Activated CD4-positive, alpha-beta T cell treated with anti-CD3 and anti-CD28 coated beads, Interleukin-2, amount 10 ng/mL, durations not matched to agents 7 days and 5 days (primary cell): ENCODE measurements around the gene NFATC2. TPM values are rescaled to one million over a fixed set of nuclear protein-coding genes. Genes with fewer than 3 reads are reported as not detected.

Source experiments
- CTCF ChIA-PET: fragments of 350-600 bp; sonication (Branson Sonifier 250); formaldehyde crosslinking; loops from one replicate; lab custom pipeline; 2021; ENCODE audit warnings: antibody characterized with exemption; lab: Charles Lee
- POLR2A ChIA-PET: fragments of 350-600 bp; sonication (Branson Sonifier 250); formaldehyde crosslinking; loops from one replicate; lab custom pipeline; 2021; ENCODE audit warnings: antibody characterized with exemption; lab: Charles Lee
- DNase-seq: peaks from one replicate; pipeline ENCODE4 v3.0.0-alpha.2; 2020
- H3K27ac Mint-ChIP-seq: one replicate; pipeline ENCODE4 v1.8.0; 2021; ENCODE audit warnings: mild to moderate bottlenecking, moderate library complexity, mixed read lengths
- H3K27me3 Mint-ChIP-seq: one replicate; pipeline ENCODE4 v1.8.0; 2021; ENCODE audit warnings: mixed read lengths
- H3K36me3 Mint-ChIP-seq: one replicate; pipeline ENCODE4 v1.8.0; 2021; ENCODE audit warnings: low read depth, mixed read lengths
- H3K4me1 Mint-ChIP-seq: one replicate; pipeline ENCODE4 v1.8.0; 2021; ENCODE audit warnings: mixed read lengths
- H3K4me3 Mint-ChIP-seq: one replicate; pipeline ENCODE4 v1.8.0; 2021; ENCODE audit warnings: mild to moderate bottlenecking, moderate library complexity, mixed read lengths
- H3K9me3 Mint-ChIP-seq: one replicate; pipeline ENCODE4 v1.8.0; 2021; ENCODE audit warnings: mixed read lengths
- total RNA-seq, 2 experiments: library from RNA; stranded (reverse); gene quantifications; one replicate each; pipeline ENCODE4 v1.2.3, GENCODE V29; 2021

The NFATC2 gene
- total RNA-seq, 2 experiments from 2014 or later, result 62.0 to 68.8 TPM

- ChIA-PET CTCF (interaction anchor here (0.6 to 1.4 kb wide), 3 partner anchors 213 to 1365 kb away, joined by 3 to 4 read pairs (median 3); no protein-coding TSS in a partner anchor), POLR2A (no interaction called here)
- H3K27ac Mint-ChIP-seq, result no peak overlapping the region
- H3K4me3 Mint-ChIP-seq, result no peak overlapping the region
- H3K27me3 Mint-ChIP-seq, result no peaks in the 10 kb centered on the region
- DNase-seq, result no peak
- peaks cover 16% of the 10 kb centered on the region for H3K4me1 Mint-ChIP-seq
- no peaks in the 10 kb centered on the region for H3K9me3 Mint-ChIP-seq
- H3K36me3 Mint-ChIP-seq, result peaks cover under 1% of the 10 kb centered on the region
Observed at GRCh38 chr20:51371720-51372119, 170.8 kb downstream of the NFATC2 start.

DNA sequence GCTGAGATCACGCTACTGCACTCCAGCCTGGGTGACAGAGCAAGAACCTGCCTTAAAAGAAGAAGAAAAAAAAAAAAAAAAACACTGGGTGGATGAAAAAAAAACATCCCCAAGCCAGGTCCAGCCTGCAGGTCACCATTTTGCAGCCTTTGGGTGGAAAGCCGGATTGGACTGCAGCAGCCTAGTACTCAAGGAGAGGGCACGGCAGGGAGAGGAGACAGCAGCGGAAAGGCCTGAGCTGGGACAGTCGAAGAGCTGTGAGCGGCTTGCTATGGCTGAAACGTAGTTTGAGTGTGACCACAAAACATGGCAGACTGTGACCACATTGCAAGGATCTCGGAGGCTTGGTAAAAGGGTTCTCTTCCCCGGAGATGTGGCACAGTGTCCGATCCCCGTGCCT lies 173.0 kb downstream of the NFATC2 start:
- Mint-ChIP-seq H3K4me1 (peaks cover 6% of the 10 kb centered on the region), H3K36me3 (no peaks in the 10 kb centered on the region), H3K9me3 (peaks cover 2% of the 10 kb centered on the region), H3K27ac (no peak overlapping the region), H3K4me3 (no peak overlapping the region), H3K27me3 (no peaks in the 10 kb centered on the region)
- no peak for DNase-seq
- ChIA-PET POLR2A (no interaction called here), CTCF (interaction anchor here (0.7 to 1.5 kb wide), 3 partner anchors 15 to 254 kb away, joined by 3 read pairs; no protein-coding TSS in a partner anchor)

DNA sequence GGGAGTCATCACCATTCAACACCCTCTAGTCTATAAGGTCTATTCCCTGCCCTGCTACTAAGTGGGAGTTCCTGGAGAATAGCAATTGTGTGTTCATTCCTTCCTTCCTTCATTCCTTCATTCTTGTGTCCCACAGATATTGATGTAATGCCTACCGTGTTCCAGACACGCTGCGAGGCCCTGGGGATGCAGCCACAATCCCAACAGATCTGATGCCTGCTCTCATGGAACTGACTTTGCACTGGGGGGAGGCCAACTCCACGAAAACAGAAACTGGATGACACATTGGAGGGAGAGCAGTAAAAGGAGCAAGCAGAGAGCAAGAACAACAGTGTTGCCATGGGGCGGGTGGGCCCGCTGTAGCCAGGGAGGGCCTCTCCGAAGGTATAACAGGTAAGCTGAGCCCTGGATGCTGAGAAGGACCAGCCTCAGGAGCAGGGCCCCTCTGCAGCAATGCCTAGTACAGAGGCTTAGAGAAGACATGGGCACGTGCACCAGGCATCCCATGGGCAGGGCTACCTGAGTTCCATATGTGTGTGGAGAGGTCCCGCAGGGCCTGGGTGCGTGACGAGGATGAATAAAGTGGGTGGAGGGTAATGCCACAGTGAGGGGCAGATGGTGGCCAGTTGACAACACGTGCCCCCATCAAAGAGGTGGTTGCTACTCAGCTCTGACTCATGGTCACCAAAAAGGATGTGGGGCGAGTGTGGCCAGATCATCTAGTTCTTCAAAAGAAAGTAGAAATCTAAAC lies 173.9 kb downstream of the NFATC2 start:
- no peak for DNase-seq
- POLR2A ChIA-PET, result no interaction called here
- Mint-ChIP-seq H3K4me3 (no peak overlapping the region), H3K4me1 (peaks cover 6% of the 10 kb centered on the region), H3K36me3 (peaks cover 2% of the 10 kb centered on the region), H3K9me3 (peaks cover 7% of the 10 kb centered on the region), H3K27me3 (no peaks in the 10 kb centered on the region), H3K27ac (no peak overlapping the region)
- CTCF ChIA-PET, result interaction anchor here (0.7 to 1.4 kb wide), 4 partner anchors 14 to 228 kb away, joined by 3 to 5 read pairs (median 3); no protein-coding TSS in a partner anchor

DNA sequence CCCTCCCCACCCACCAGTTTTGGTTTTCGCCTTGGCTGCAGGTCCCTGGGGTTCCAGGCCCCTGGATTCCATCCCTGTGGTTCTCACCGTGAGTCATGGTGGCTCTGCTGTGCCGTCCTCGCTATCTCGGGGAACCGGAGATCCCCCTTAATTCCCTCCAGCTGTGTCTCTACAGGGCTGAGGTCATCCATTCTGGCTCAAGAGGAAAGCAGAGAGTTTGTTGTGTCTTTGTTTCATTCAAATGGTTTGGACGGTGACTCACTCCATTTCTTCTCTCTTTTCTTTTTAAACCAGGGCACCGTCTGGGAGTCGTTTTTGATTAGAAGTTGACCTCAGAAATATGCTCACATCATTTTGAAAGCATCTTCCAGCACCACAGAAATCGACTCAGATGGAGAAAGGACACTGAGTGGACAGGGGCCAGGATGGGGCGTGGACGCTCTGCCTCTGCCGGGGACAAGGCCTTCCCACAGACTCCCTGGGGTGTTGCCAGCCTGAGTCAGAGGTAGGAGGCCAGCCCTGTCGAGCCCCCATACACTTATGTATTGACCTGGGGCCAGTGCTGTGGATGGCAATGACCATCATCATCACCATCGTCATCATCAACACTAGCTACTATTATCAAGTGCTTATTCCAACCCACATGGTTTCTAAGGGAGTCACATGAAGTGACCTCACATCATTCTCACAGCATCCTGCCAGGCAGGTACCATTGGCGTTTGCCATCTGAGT lies 176.2 kb downstream of the NFATC2 start:
- Mint-ChIP-seq H3K9me3 (peaks cover 11% of the 10 kb centered on the region), H3K4me3 (no peak overlapping the region), H3K27me3 (peaks cover 2% of the 10 kb centered on the region), H3K27ac (no peak overlapping the region), H3K4me1 (peaks cover 2% of the 10 kb centered on the region), H3K36me3 (peaks cover 2% of the 10 kb centered on the region)
- CTCF ChIA-PET, result interaction anchor here (0.6 to 1.9 kb wide), 2 partner anchors 13 kb away, joined by 6 to 8 read pairs; no protein-coding TSS in a partner anchor
- no peak for DNase-seq
- POLR2A ChIA-PET, result no interaction called here

- ChIA-PET POLR2A (no interaction called here), CTCF (no interaction called here)
- no peak overlapping the region for H3K27ac Mint-ChIP-seq
- DNase-seq, result no peak
- peaks cover 2% of the 10 kb centered on the region for H3K36me3 Mint-ChIP-seq
- H3K27me3 Mint-ChIP-seq, result peaks cover 4% of the 10 kb centered on the region
- H3K4me3 Mint-ChIP-seq, result no peak overlapping the region
- peaks cover 11% of the 10 kb centered on the region for H3K9me3 Mint-ChIP-seq
- H3K4me1 Mint-ChIP-seq, result peaks cover 2% of the 10 kb centered on the region
Observed at GRCh38 chr20:51365670-51366069, 176.8 kb downstream of the NFATC2 start.

- ChIA-PET POLR2A (no interaction called here), CTCF (no interaction called here)
- peaks cover under 1% of the 10 kb centered on the region for H3K4me1 Mint-ChIP-seq
- H3K27ac Mint-ChIP-seq, result no peak overlapping the region
- peaks cover 4% of the 10 kb centered on the region for H3K27me3 Mint-ChIP-seq
- H3K4me3 Mint-ChIP-seq, result no peak overlapping the region
- H3K36me3 Mint-ChIP-seq, result peaks cover 2% of the 10 kb centered on the region
- H3K9me3 Mint-ChIP-seq, result peaks cover 11% of the 10 kb centered on the region
- no peak for DNase-seq
Observed at GRCh38 chr20:51363813-51364212, 178.7 kb downstream of the NFATC2 start.

GRCh38 chr20:51363378-51363777 lies 179.1 kb downstream of the NFATC2 start:
- ChIA-PET CTCF (no interaction called here), POLR2A (no interaction called here)
- Mint-ChIP-seq H3K9me3 (peaks cover 11% of the 10 kb centered on the region), H3K4me3 (no peak overlapping the region), H3K27ac (no peak overlapping the region), H3K4me1 (no peaks in the 10 kb centered on the region), H3K27me3 (peaks cover 4% of the 10 kb centered on the region), H3K36me3 (peaks cover 2% of the 10 kb centered on the region)
- DNase-seq, result no peak

GRCh38 chr20:51362254-51362653 lies 180.3 kb downstream of the NFATC2 start:
- Mint-ChIP-seq H3K9me3 (peaks cover 11% of the 10 kb centered on the region), H3K27me3 (peaks cover 4% of the 10 kb centered on the region), H3K27ac (no peak overlapping the region), H3K4me3 (no peak overlapping the region), H3K36me3 (peaks cover 2% of the 10 kb centered on the region), H3K4me1 (no peaks in the 10 kb centered on the region)
- no peak for DNase-seq
- POLR2A ChIA-PET, result no interaction called here
- CTCF ChIA-PET, result interaction anchor here (0.6 kb wide), 1 partner anchor 359 kb away, joined by 3 read pairs; no protein-coding TSS in a partner anchor

GRCh38 chr20:51361258-51361657 lies 181.3 kb downstream of the NFATC2 start:
- Mint-ChIP-seq H3K27me3 (peaks cover 4% of the 10 kb centered on the region), H3K27ac (no peak overlapping the region), H3K4me1 (no peaks in the 10 kb centered on the region), H3K4me3 (no peak overlapping the region), H3K36me3 (peaks cover 2% of the 10 kb centered on the region), H3K9me3 (peaks cover 11% of the 10 kb centered on the region)
- POLR2A ChIA-PET, result no interaction called here
- DNase-seq, result no peak
- CTCF ChIA-PET, result no interaction called here

DNA sequence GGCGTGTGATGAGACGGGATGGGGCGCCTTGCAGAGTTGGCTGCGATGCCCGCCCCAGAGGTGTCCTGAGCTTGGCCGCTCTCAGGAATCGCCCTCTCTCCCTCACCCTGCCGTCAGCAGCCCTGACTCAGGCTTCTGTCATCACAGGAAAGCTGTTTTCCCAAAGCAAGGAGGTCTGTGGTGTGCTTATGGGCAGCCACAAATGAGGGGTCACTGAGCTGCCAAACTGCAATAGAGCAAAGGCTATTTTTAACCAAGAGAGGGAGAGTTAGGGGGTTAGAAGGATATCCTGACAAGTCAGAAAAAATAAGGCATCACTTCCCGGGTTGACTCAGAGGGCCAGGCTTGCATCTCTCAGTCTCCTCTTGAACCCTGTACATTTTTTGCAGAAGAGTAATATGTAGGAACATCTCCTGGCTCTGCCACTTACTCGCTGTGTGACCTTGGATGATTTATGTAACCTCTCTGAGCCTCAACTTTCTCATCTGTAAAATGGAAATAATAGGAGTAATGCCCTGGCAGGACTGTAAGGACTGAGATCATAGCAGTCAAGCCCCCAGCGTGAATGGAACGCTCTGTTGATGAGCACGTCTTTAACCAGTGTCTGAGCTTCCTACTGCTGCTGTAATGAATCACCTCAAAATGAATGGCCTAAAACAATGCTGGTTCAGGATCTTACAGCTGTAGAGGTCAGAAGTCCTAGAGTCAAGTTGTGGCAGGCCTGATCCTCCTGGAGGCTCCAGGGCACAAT lies 181.9 kb downstream of the NFATC2 start:
- no peak for DNase-seq
- peaks cover 4% of the 10 kb centered on the region for H3K27me3 Mint-ChIP-seq
- no peaks in the 10 kb centered on the region for H3K4me1 Mint-ChIP-seq
- H3K9me3 Mint-ChIP-seq, result peaks cover 11% of the 10 kb centered on the region
- H3K27ac Mint-ChIP-seq, result no peak overlapping the region
- peaks cover 2% of the 10 kb centered on the region for H3K36me3 Mint-ChIP-seq
- ChIA-PET CTCF (no interaction called here), POLR2A (no interaction called here)
- H3K4me3 Mint-ChIP-seq, result no peak overlapping the region

- H3K4me1 Mint-ChIP-seq, result peaks cover 4% of the 10 kb centered on the region
- no peak overlapping the region for H3K4me3 Mint-ChIP-seq
- ChIA-PET CTCF (interaction anchor here (0.6 kb wide), 1 partner anchor 290 kb away, joined by 4 read pairs; no protein-coding TSS in a partner anchor), POLR2A (no interaction called here)
- H3K9me3 Mint-ChIP-seq, result peaks cover 9% of the 10 kb centered on the region
- peaks cover 2% of the 10 kb centered on the region for H3K36me3 Mint-ChIP-seq
- no peak for DNase-seq
- H3K27ac Mint-ChIP-seq, result no peak overlapping the region
- H3K27me3 Mint-ChIP-seq, result peaks cover 4% of the 10 kb centered on the region
Observed at GRCh38 chr20:51359947-51360346, 182.6 kb downstream of the NFATC2 start.

GRCh38 chr20:51359401-51359800 lies 183.1 kb downstream of the NFATC2 start:
- ChIA-PET CTCF (interaction anchor here (0.6 kb wide), 1 partner anchor 290 kb away, joined by 4 read pairs; no protein-coding TSS in a partner anchor), POLR2A (no interaction called here)
- H3K36me3 Mint-ChIP-seq, result peaks cover 2% of the 10 kb centered on the region
- H3K27ac Mint-ChIP-seq, result no peak overlapping the region
- peaks cover 9% of the 10 kb centered on the region for H3K9me3 Mint-ChIP-seq
- peaks cover 7% of the 10 kb centered on the region for H3K4me1 Mint-ChIP-seq
- H3K27me3 Mint-ChIP-seq, result peaks cover 4% of the 10 kb centered on the region
- no peak overlapping the region for H3K4me3 Mint-ChIP-seq
- DNase-seq, result no peak
